Thyroid gland (tissue), 4 donors: ENCODE data around the gene THAP4.

ENCODE experiments used
- CTCF ChIP-seq, 6 experiments: fragments of 200-600 bp in 3 of 6; fragments of 450-650 bp in 3 of 6; sonication (generic) in 3 of 6; IDR thresholded peaks; one replicate each; pipeline ENCODE4 v1.5.1; 2016 to 2019; ENCODE audit warnings: antibody characterized with exemption in 6 of 6, mild to moderate bottlenecking in 2 of 6, inconsistent platforms in 1 of 6, moderate library complexity in 1 of 6
- POLR2A ChIP-seq, 2 donors: fragments of 450-650 bp; IDR thresholded peaks; one replicate each; pipeline ENCODE4 v1.6.1; 2017; ENCODE audit warnings: antibody characterized with exemption in 2 of 2, mild to moderate bottlenecking in 2 of 2, moderate library complexity in 1 of 2

GRCh38 chr2:241560162-241560882, 76.6 kb downstream of the THAP4 start:
- TF ChIP-seq CTCF (IDR thresholded peaks at IDR 0.05) (no peak), POLR2A (IDR thresholded peaks at IDR 0.05) (no peak)
